NT2/D1 (cell line): Measurements from ENCODE around the gene IRF2.

Experiments
- SUZ12 ChIP-seq: IDR thresholded peaks from 2 replicates; pipeline ENCODE4 v1.6.1; 2011; ENCODE audit not compliant: insufficient read length, insufficient read depth; ENCODE audit errors: extremely low read depth
- YY1 ChIP-seq: IDR thresholded peaks from 2 replicates; pipeline ENCODE4 v1.6.1; 2011; ENCODE audit not compliant: insufficient read length, insufficient read depth
- ZNF274 ChIP-seq: IDR thresholded peaks from 2 replicates; pipeline ENCODE4 v1.6.1; 2011; ENCODE audit warnings: mild to moderate bottlenecking, low read depth, low read length

DNA sequence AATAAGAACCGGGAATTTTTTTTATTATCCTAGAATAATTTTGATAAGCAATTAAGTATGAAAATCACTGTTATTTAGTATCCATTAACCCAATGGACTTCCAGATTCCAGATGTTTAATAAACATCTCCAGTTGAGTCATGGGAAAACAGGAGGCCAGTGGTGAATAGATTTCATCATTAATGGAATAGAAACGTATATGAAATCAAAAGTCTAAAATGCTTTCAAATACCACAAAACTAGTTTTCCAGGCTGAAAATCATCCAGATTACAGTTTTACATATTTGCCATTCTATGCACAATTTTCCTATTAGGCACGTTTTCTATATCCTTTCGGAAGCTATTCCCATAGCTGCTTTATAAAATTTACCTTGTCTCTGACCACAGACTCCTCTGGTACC, 35.0 kb downstream of the IRF2 start:
- TF ChIP-seq YY1 (no peak), ZNF274 (no peak), SUZ12 (no peak)
